Ovary (tissue), 3 donors: Measurements from ENCODE around the gene SLC1A2.

Source experiments
- EP300 ChIP-seq: sonication (generic); formaldehyde crosslinking; IDR thresholded peaks from one replicate; pipeline ENCODE4 v1.6.1; 2017; ENCODE audit warnings: antibody characterized with exemption
- TF ChIP-seq, protein P1 (sequence below), 3 donors: fragments of 450-650 bp in 2 of 3; fragments of 200-600 bp in 1 of 3; IDR thresholded peaks; one replicate each; pipeline versions ENCODE4 v1.5.1 to v1.8.0; 2016 to 2022; ENCODE audit warnings: antibody characterized with exemption in 3 of 3, mild to moderate bottlenecking in 1 of 3
- donor health status: DM: no; HTN: no; CAD: no.

DNA sequence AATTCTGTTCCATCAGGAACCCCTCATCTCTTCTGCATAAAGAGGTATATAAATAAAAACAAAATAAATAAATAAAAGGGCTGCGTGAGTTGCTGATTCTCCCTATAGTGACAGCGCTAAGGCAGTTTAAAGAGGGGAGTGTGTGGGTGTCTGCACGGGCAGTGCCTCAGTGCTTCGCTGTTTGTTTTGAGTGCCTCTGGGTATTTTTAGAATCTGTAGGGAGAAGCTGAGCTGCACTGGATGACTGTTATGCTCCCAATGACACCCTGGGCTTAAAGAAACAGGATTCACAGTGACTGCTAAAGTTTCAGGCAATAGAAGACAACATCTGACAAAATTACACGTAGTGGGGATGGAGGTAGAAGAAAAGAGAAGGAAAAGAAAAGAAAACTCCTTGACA is 38.8 kb downstream of the SLC1A2 start:
- TF ChIP-seq EP300, result no peak
- TF ChIP-seq, protein P1, sequence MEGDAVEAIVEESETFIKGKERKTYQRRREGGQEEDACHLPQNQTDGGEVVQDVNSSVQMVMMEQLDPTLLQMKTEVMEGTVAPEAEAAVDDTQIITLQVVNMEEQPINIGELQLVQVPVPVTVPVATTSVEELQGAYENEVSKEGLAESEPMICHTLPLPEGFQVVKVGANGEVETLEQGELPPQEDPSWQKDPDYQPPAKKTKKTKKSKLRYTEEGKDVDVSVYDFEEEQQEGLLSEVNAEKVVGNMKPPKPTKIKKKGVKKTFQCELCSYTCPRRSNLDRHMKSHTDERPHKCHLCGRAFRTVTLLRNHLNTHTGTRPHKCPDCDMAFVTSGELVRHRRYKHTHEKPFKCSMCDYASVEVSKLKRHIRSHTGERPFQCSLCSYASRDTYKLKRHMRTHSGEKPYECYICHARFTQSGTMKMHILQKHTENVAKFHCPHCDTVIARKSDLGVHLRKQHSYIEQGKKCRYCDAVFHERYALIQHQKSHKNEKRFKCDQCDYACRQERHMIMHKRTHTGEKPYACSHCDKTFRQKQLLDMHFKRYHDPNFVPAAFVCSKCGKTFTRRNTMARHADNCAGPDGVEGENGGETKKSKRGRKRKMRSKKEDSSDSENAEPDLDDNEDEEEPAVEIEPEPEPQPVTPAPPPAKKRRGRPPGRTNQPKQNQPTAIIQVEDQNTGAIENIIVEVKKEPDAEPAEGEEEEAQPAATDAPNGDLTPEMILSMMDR (IDR thresholded peaks at IDR 0.05), result no peak
